ENCODE measurements around the gene GRK2.

DNA sequence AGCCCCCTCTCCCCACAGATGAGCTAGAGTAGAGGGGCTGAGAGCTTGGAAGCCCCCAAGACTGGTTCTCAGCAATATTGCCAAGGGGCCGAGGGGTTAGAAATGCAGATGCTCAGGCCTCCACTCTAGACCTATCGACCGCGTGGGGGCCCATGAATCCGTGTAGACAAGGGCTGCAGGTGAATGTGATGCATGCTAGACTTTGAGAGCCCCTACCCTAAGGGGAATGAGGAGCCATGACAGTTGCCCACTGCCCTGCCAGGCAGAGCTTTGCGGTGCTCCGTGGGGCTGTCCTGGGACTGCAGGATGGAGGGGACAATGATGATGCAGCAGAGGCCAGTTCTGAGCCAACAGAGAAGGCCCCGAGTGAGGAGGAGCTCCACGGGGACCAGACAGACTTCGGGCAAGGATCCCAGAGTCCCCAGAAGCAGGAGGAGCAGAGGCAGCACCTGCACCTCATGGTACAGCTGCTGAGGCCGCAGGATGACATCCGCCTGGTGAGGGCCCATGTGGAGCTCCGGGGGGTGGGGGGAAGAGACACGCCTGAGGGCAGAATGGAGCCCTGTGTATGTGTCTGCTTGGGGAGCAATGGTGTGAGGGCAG, 38.3 kb downstream of the GRK2 start:
- no peak for TF ChIP-seq POLR2AphosphoS5 (IDR thresholded peaks at IDR 0.05)
- TF ChIP-seq, protein P1, sequence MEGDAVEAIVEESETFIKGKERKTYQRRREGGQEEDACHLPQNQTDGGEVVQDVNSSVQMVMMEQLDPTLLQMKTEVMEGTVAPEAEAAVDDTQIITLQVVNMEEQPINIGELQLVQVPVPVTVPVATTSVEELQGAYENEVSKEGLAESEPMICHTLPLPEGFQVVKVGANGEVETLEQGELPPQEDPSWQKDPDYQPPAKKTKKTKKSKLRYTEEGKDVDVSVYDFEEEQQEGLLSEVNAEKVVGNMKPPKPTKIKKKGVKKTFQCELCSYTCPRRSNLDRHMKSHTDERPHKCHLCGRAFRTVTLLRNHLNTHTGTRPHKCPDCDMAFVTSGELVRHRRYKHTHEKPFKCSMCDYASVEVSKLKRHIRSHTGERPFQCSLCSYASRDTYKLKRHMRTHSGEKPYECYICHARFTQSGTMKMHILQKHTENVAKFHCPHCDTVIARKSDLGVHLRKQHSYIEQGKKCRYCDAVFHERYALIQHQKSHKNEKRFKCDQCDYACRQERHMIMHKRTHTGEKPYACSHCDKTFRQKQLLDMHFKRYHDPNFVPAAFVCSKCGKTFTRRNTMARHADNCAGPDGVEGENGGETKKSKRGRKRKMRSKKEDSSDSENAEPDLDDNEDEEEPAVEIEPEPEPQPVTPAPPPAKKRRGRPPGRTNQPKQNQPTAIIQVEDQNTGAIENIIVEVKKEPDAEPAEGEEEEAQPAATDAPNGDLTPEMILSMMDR (IDR thresholded peaks at IDR 0.05; ENCODE audit: poor library complexity, severe bottlenecking) = no peak
- TF ChIP-seq EP300 (conservative IDR thresholded peaks at IDR 0.05; ENCODE audit: poor library complexity, severe bottlenecking) = no peak
- TF ChIP-seq RAD21 (conservative IDR thresholded peaks at IDR 0.05) = no peak
- TF ChIP-seq REST (IDR thresholded peaks at IDR 0.05; ENCODE audit: borderline replicate concordance) = no peak
- TF ChIP-seq MXI1 (conservative IDR thresholded peaks at IDR 0.05; ENCODE audit: poor library complexity, severe bottlenecking) = no peak
- no peak for TF ChIP-seq EZH2 (IDR thresholded peaks at IDR 0.05; ENCODE audit: borderline replicate concordance, insufficient read depth, low read length, poor library complexity, severe bottlenecking)
- no peak for TF ChIP-seq SMC3 (conservative IDR thresholded peaks at IDR 0.05; ENCODE audit: poor library complexity)

All from neural cell (in vitro differentiated cells).